SH-SY5Y (cell line): Measurements from ENCODE around the gene BMP2K.

Experiments used
- GATA2 ChIP-seq: IDR thresholded peaks from 2 replicates; pipeline ENCODE4 v1.6.1; 2011; ENCODE audit warnings: mild to moderate bottlenecking, low read depth, low read length
- GATA3 ChIP-seq: IDR thresholded peaks from 2 replicates; pipeline ENCODE4 v1.6.1; 2011; ENCODE audit warnings: low read depth, mild to moderate bottlenecking, low read length, moderate library complexity

- TF ChIP-seq GATA3 (no peak), GATA2 (no peak)
Measured at GRCh38 chr4:78940752-78941151, 164.6 kb downstream of the BMP2K start.
